SK-N-SH (cell line): ENCODE measurements around the gene PRKN. TPM values are rescaled to one million over a fixed set of nuclear protein-coding genes. Genes with fewer than 3 reads are reported as not detected.

Source experiments
- CTCF ChIA-PET: fragments of 300-600, 350-600 bp; formaldehyde crosslinking; extraction: SDS; loops from one replicate; lab custom pipeline; 2021; lab: Yijun Ruan, JAX
- POLR2A ChIA-PET: fragments of 350-600 bp; sonication (Branson Sonifier 250); formaldehyde crosslinking; extraction: SDS; loops from one replicate; lab custom pipeline; 2020; ENCODE audit warnings: antibody characterized with exemption, inconsistent platforms; lab: Yijun Ruan, JAX
- DNase-seq: peaks from one replicate; pipeline ENCODE4 v3.0.0; 2012
- H2AFZ ChIP-seq: fragments of 200-600 bp; sonication (generic); 2 replicates; pipeline ENCODE4 v1.8.1; 2016; ENCODE audit warnings: antibody characterized with exemption, mild to moderate bottlenecking, low read depth
- H3F3A ChIP-seq: fragments of 200-600 bp; sonication (generic); replicated peaks from 2 replicates; pipeline ENCODE3; 2016; ENCODE audit warnings: antibody characterized with exemption, mild to moderate bottlenecking; ENCODE audit not compliant: insufficient read depth
- H3K27ac ChIP-seq, 2 experiments: fragments of 200-500 bp in 1 of 2; fragments of 200-600 bp in 1 of 2; sonication (Bioruptor generic) in 1 of 2; sonication (generic), shearing (Covaris generic) in 1 of 2; 2 replicates each; pipeline versions ENCODE4 v1.5.1 to v1.6.1; 2014 to 2016; ENCODE audit warnings: low read depth in 2 of 2, inconsistent platforms in 1 of 2, low read length in 1 of 2, mild to moderate bottlenecking in 1 of 2, mixed read lengths in 1 of 2
- H3K27me3 ChIP-seq: fragments of 200-600 bp; sonication (generic), shearing (Covaris generic); 2 replicates; pipeline ENCODE4 v1.6.1; 2016; ENCODE audit warnings: mixed run types; ENCODE audit not compliant: insufficient read depth
- H3K36me3 ChIP-seq, 2 experiments: fragments of 200-500 bp in 1 of 2; fragments of 200-600 bp in 1 of 2; sonication (Bioruptor generic) in 1 of 2; sonication (generic) in 1 of 2; replicated peaks in 1 of 2; 2 replicates each; pipeline versions ENCODE3 to v1.5.1; 2014 to 2016; ENCODE audit warnings: low read length in 1 of 2, mild to moderate bottlenecking in 1 of 2; ENCODE audit not compliant: insufficient read depth in 2 of 2, control insufficient read depth in 1 of 2
- H3K4me1 ChIP-seq, 2 experiments: fragments of 200-500 bp in 1 of 2; fragments of 200-600 bp in 1 of 2; sonication (Bioruptor generic) in 1 of 2; sonication (generic), shearing (Covaris generic) in 1 of 2; 2 replicates each; pipeline versions ENCODE4 v1.5.1 to v1.6.1; 2014 to 2016; ENCODE audit warnings: low read depth in 1 of 2, low read length in 1 of 2, mixed run types in 1 of 2; ENCODE audit not compliant: insufficient read depth in 2 of 2, control insufficient read depth in 1 of 2
- H3K4me2 ChIP-seq: fragments of 200-600 bp; sonication (generic), shearing (Covaris generic); 2 replicates; pipeline ENCODE4 v1.6.1; 2017; ENCODE audit warnings: mixed run types
- H3K4me3 ChIP-seq, 2 experiments: fragments of 200-500 bp in 1 of 2; fragments of 200-600 bp in 1 of 2; sonication (Bioruptor generic) in 1 of 2; sonication (generic), shearing (Covaris generic) in 1 of 2; 2 replicates each; pipeline versions ENCODE4 v1.5.1 to v1.8.1; 2014 to 2016; ENCODE audit warnings: low read depth in 2 of 2, inconsistent platforms in 1 of 2, low read length in 1 of 2, mild to moderate bottlenecking in 1 of 2, mixed read lengths in 1 of 2, moderate library complexity in 1 of 2
- H3K79me2 ChIP-seq: fragments of 200-600 bp; sonication (generic); 2 replicates; pipeline ENCODE4 v1.8.1; 2017; ENCODE audit warnings: mild to moderate bottlenecking; ENCODE audit not compliant: insufficient read depth
- H3K9ac ChIP-seq: fragments of 200-600 bp; sonication (generic); 2 replicates; pipeline ENCODE4 v1.6.1; 2017; ENCODE audit warnings: mixed run types
- H3K9me2 ChIP-seq: fragments of 200-600 bp; sonication (generic); 2 replicates; pipeline ENCODE4 v1.6.1; 2017; ENCODE audit warnings: mixed run types
- H3K9me3 ChIP-seq: fragments of 200-600 bp; sonication (generic); 2 replicates; pipeline ENCODE4 v1.6.1; 2017; ENCODE audit warnings: mixed run types, mild to moderate bottlenecking, moderate library complexity
- H4K20me1 ChIP-seq: fragments of 200-600 bp; sonication (generic); 2 replicates; pipeline ENCODE4 v1.6.1; 2017; ENCODE audit warnings: mild to moderate bottlenecking, mixed run types; ENCODE audit not compliant: insufficient read depth
- EP300 ChIP-seq, 2 experiments: IDR thresholded peaks; 2 replicates each; pipeline versions ENCODE4 v1.4.0 to v1.6.1; 2012; ENCODE audit warnings: borderline replicate concordance in 1 of 2, low read depth in 1 of 2, low read length in 1 of 2
- EZH2phosphoT487 ChIP-seq: fragments of 200-600 bp; sonication (generic); IDR thresholded peaks from 2 replicates; pipeline ENCODE4 v1.6.1; 2017; ENCODE audit warnings: low read depth, mixed run types, mild to moderate bottlenecking, antibody characterized with exemption, moderate library complexity, borderline replicate concordance
- FOSL2 ChIP-seq: IDR thresholded peaks from 2 replicates; pipeline ENCODE4 v1.4.0; 2012; ENCODE audit warnings: low read depth, mild to moderate bottlenecking, moderate library complexity, borderline replicate concordance
- FOXJ3 ChIP-seq: sonication (generic); formaldehyde crosslinking; IDR thresholded peaks from 2 replicates; pipeline ENCODE4 v1.5.1; 2020; ENCODE audit warnings: mild to moderate bottlenecking, missing genetic modification reagents
- GABPA ChIP-seq: IDR thresholded peaks from 2 replicates; pipeline ENCODE4 v1.4.0; 2012; ENCODE audit warnings: low read depth, mild to moderate bottlenecking
- MEF2A ChIP-seq: IDR thresholded peaks from 2 replicates; pipeline ENCODE4 v1.4.0; 2012; ENCODE audit warnings: low read depth, borderline replicate concordance
- MXI1 ChIP-seq: IDR thresholded peaks from 2 replicates; pipeline ENCODE4 v1.6.1; 2012; ENCODE audit warnings: mild to moderate bottlenecking, low read depth, low read length, improper control_type of control experiment
- NRF1 ChIP-seq: IDR thresholded peaks from 2 replicates; pipeline ENCODE4 v1.6.1; 2012; ENCODE audit warnings: low read depth, mild to moderate bottlenecking, low read length
- RCOR1 ChIP-seq: fragments of 150-350 bp; IDR thresholded peaks from 2 replicates; pipeline ENCODE4 v1.6.1; 2017; ENCODE audit warnings: antibody characterized with exemption, low read length
- RFX5 ChIP-seq: IDR thresholded peaks from 2 replicates; pipeline ENCODE4 v1.6.1; 2012; ENCODE audit warnings: mild to moderate bottlenecking, improper control_type of control experiment, low read length
- RXRA ChIP-seq: IDR thresholded peaks from 2 replicates; pipeline ENCODE4 v1.4.0; 2012; ENCODE audit warnings: low read depth, mild to moderate bottlenecking, borderline replicate concordance
- SMC3 ChIP-seq: IDR thresholded peaks from 2 replicates; pipeline ENCODE4 v1.6.1; 2012; ENCODE audit warnings: low read depth, low read length, improper control_type of control experiment
- TCF12 ChIP-seq: IDR thresholded peaks from 2 replicates; pipeline ENCODE4 v1.4.0; 2012
- TEAD4 ChIP-seq: IDR thresholded peaks from 2 replicates; pipeline ENCODE4 v1.4.0; 2012; ENCODE audit warnings: mild to moderate bottlenecking, borderline replicate concordance; ENCODE audit not compliant: insufficient read depth
- WGBS: methylation state at CpG from one replicate; pipeline ENCODE4 v1.1.6; 2017; ENCODE audit warnings: low lambda C conversion rate; 5-methylcytosine and 5-hydroxymethylcytosine counted together
- polyA plus RNA-seq, 3 experiments: library from polyadenylated mRNA; depleted of rRNA; stranded (reverse); fragments of >200 nt; gene quantifications; 2 replicates each; pipeline ENCODE4 v1.2.3, GENCODE V29; 2012
- TF ChIP-seq, protein P1 (sequence below): IDR thresholded peaks from 2 replicates; pipeline ENCODE4; 2012
- TF ChIP-seq, protein P2 (sequence below): fragments of 150-350 bp; IDR thresholded peaks from 2 replicates; pipeline ENCODE4 v1.6.1; 2017; ENCODE audit warnings: antibody characterized with exemption, low read length, low read depth, borderline replicate concordance
- TF ChIP-seq, protein P3 (sequence below): IDR thresholded peaks from 2 replicates; pipeline ENCODE4 v1.4.0; 2012; ENCODE audit warnings: low read depth
- TF ChIP-seq, protein P4 (sequence below): fragments of 150-350 bp; IDR thresholded peaks from 2 replicates; pipeline ENCODE4 v1.6.1; 2016; ENCODE audit warnings: mild to moderate bottlenecking, low read depth, low read length

The PRKN gene
- polyA plus RNA-seq, 1 of the 3 experiments (the other 2 are of a cell fraction) = 0.76 TPM

DNA sequence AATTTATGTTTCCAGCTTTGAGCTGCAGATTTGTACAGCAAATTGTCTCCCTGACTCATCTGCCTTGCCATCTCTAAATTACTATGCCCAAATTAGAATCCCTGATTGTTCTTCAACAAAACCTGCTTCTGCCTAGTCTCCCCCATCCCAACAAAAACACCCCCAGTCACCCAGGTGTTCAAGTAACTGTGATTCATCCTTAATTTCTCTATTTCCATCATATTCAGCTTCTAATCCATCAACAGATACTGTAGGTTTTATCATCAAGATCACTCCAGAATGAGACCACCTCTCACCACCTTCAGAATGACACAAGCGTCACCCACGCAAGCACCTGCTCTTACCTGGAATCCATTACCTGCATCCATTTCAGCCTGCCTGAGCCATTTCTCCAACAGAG is 498.5 kb downstream of the PRKN start:
- H3F3A ChIP-seq = no peaks in the 10 kb centered on the region
- H4K20me1 ChIP-seq = no peaks in the 10 kb centered on the region
- peaks cover 0 to 7% of the 10 kb centered on the region in 2 experiments; a peak in 2 of 4 replicates for H3K4me1 ChIP-seq
- H3K4me3 ChIP-seq = no peak overlapping the region
- H3K79me2 ChIP-seq = no peaks in the 10 kb centered on the region
- H3K4me2 ChIP-seq = no peak overlapping the region
- 90% methylated on average over 2 of the region's 2 CpGs for WGBS
- ChIA-PET POLR2A (no interaction called here), CTCF (no interaction called here)
- no peak for DNase-seq
- TF ChIP-seq FOSL2 (no peak), NRF1 (no peak), RCOR1 (no peak), RXRA (no peak), GABPA (no peak)
- TF ChIP-seq, protein P1, sequence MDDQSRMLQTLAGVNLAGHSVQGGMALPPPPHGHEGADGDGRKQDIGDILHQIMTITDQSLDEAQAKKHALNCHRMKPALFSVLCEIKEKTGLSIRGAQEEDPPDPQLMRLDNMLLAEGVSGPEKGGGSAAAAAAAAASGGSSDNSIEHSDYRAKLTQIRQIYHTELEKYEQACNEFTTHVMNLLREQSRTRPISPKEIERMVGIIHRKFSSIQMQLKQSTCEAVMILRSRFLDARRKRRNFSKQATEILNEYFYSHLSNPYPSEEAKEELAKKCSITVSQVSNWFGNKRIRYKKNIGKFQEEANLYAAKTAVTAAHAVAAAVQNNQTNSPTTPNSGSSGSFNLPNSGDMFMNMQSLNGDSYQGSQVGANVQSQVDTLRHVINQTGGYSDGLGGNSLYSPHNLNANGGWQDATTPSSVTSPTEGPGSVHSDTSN = no peak
- H3K9me2 ChIP-seq = no peaks in the 10 kb centered on the region
- no peaks in the 10 kb centered on the region for H3K27me3 ChIP-seq
- H3K27ac ChIP-seq = no peak overlapping the region
- no peak overlapping the region for H3K9ac ChIP-seq
- H3K9me3 ChIP-seq = no peaks in the 10 kb centered on the region
- H3K36me3 ChIP-seq = no peaks in the 10 kb centered on the region
- H2AFZ ChIP-seq = no peak overlapping the region

DNA sequence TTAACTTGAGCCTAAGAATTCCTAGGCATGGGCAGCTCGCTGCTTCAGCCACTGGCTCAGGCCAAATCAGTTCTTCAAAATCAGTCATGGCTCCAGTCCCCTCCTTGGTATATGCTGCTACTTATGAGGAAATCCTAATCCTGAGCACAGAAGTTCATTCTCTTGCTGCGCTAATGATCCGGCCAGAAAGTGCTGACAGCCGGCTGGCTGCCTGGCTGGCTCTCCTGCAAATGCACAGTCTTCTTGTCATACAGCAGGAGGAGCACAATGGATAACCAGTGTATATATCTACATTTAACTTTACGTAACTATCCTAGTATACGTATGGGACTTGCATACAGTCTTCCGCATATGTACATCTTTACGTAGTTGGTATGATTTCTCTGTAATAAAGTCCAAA is 500.8 kb downstream of the PRKN start:
- TF ChIP-seq EP300 (IDR thresholded peaks at IDR 0.05; ENCODE audit: borderline replicate concordance in 1 of 2, low read depth in 1 of 2, low read length in 1 of 2) = no peak
- no peak for TF ChIP-seq SMC3
- no peak for TF ChIP-seq RFX5
- TF ChIP-seq, protein P2, sequence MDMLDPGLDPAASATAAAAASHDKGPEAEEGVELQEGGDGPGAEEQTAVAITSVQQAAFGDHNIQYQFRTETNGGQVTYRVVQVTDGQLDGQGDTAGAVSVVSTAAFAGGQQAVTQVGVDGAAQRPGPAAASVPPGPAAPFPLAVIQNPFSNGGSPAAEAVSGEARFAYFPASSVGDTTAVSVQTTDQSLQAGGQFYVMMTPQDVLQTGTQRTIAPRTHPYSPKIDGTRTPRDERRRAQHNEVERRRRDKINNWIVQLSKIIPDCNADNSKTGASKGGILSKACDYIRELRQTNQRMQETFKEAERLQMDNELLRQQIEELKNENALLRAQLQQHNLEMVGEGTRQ = no peak
- Histone ChIP-seq H3K4me1 (peaks cover 0 to 7% of the 10 kb centered on the region in 2 experiments; a peak in 2 of 4 replicates), H3K4me2 (no peak overlapping the region), H3K79me2 (no peaks in the 10 kb centered on the region), H3K9me2 (no peaks in the 10 kb centered on the region), H2AFZ (no peak overlapping the region), H3K4me3 (no peak overlapping the region), H4K20me1 (no peaks in the 10 kb centered on the region), H3K27me3 (no peaks in the 10 kb centered on the region), H3K27ac (no peak overlapping the region), H3K36me3 (no peaks in the 10 kb centered on the region), H3F3A (no peaks in the 10 kb centered on the region), H3K9ac (no peak overlapping the region), H3K9me3 (no peaks in the 10 kb centered on the region)
- DNase-seq = no peak
- 57% methylated on average over 5 of the region's 8 CpGs for WGBS
- POLR2A ChIA-PET = no interaction called here
- CTCF ChIA-PET = no interaction called here

DNA sequence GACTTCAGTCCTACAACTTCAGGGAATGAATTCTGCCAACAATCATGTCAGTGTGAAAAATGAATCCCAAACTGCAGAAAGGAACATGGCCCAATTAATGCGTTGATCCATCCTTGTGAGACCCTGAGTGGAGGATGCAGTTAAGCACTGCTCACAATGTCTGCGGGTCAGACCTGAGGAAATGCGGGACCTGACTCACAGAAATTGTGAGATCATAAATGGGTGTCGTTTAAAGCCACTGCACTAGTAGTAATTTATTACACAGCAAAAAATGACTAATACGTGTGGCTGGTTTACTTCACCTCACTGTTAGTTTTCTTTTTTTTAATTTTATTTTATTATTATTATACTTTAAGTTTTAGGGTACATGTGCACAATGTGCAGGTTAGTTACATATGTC is 505.0 kb downstream of the PRKN start:
- Histone ChIP-seq H3K4me2 (no peak overlapping the region), H3K27me3 (no peaks in the 10 kb centered on the region), H3F3A (no peaks in the 10 kb centered on the region), H3K27ac (no peak overlapping the region), H3K9ac (no peak overlapping the region), H3K9me3 (no peaks in the 10 kb centered on the region), H4K20me1 (no peaks in the 10 kb centered on the region), H3K4me3 (no peak overlapping the region), H2AFZ (no peak overlapping the region), H3K36me3 (no peaks in the 10 kb centered on the region), H3K4me1 (no peaks in the 10 kb centered on the region; a peak in 1 of 4 replicates), H3K79me2 (no peaks in the 10 kb centered on the region), H3K9me2 (no peaks in the 10 kb centered on the region)
- WGBS = 65% methylated on average over 5 of the region's 5 CpGs
- no peak for DNase-seq
- ChIA-PET POLR2A (no interaction called here), CTCF (no interaction called here)
- TF ChIP-seq TEAD4 = no peak
- no peak for TF ChIP-seq NRF1
- TF ChIP-seq MEF2A = no peak
- no peak for TF ChIP-seq TCF12
- TF ChIP-seq, protein P3, sequence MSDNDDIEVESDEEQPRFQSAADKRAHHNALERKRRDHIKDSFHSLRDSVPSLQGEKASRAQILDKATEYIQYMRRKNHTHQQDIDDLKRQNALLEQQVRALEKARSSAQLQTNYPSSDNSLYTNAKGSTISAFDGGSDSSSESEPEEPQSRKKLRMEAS = no peak
- no peak for TF ChIP-seq MXI1
- TF ChIP-seq EZH2phosphoT487 = no peak
- TF ChIP-seq EP300 (IDR thresholded peaks at IDR 0.05; ENCODE audit: borderline replicate concordance in 1 of 2, low read depth in 1 of 2, low read length in 1 of 2) = no peak
- no peak for TF ChIP-seq FOXJ3 (CRISPR knock-in tag)
- no peak for TF ChIP-seq FOSL2
- TF ChIP-seq, protein P1 = no peak
- TF ChIP-seq, protein P4, sequence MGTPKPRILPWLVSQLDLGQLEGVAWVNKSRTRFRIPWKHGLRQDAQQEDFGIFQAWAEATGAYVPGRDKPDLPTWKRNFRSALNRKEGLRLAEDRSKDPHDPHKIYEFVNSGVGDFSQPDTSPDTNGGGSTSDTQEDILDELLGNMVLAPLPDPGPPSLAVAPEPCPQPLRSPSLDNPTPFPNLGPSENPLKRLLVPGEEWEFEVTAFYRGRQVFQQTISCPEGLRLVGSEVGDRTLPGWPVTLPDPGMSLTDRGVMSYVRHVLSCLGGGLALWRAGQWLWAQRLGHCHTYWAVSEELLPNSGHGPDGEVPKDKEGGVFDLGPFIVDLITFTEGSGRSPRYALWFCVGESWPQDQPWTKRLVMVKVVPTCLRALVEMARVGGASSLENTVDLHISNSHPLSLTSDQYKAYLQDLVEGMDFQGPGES = no peak
